IMR-90 (cell line): Measurements from ENCODE around the gene ARL6. TPM values are rescaled to one million over a fixed set of nuclear protein-coding genes. Genes with fewer than 3 reads are reported as not detected.

ENCODE experiments used
- ATAC-seq: fragments of 200-7000 bp; cut with Tn5 transposase; 2 replicates; pipeline ENCODE4 v1.9.1; 2020; ENCODE audit warnings: low read depth, mild to moderate bottlenecking, moderate library complexity
- BruUV-seq: library from RNA; stranded (reverse); fragments of 400-500 nt; replicated peaks from 2 replicates; lab custom pipeline; 2021; lab: Mats Ljungman, UMichigan
- CTCF ChIA-PET: fragments of 300-600 bp; formaldehyde crosslinking; extraction: SDS; loops from one replicate; lab custom pipeline; 2021; ENCODE audit warnings: antibody characterized with exemption; lab: Yijun Ruan, JAX
- POLR2A ChIA-PET: fragments of 300-600 bp; sonication (Branson Sonifier 250); formaldehyde crosslinking; loops from one replicate; lab custom pipeline; 2022; ENCODE audit warnings: antibody characterized with exemption; ENCODE audit not compliant: unreplicated experiment; lab: Charles Lee
- DNase-seq: peaks from one replicate; pipeline ENCODE4 v3.0.0; 2013
- H2AFZ ChIP-seq: replicated peaks from 2 replicates; pipeline ENCODE3; 2013; ENCODE audit warnings: low read length, mild to moderate bottlenecking; ENCODE audit not compliant: poor library complexity
- H2AK5ac ChIP-seq: 2 replicates; pipeline ENCODE4 v1.6.1; 2013; ENCODE audit warnings: low read depth, low read length, inconsistent platforms
- H2AK9ac ChIP-seq: replicated peaks from 2 replicates; pipeline ENCODE3; 2013; ENCODE audit warnings: mild to moderate bottlenecking, low read depth, low read length, moderate library complexity; ENCODE audit not compliant: poor library complexity
- H2BK120ac ChIP-seq: 2 replicates; pipeline ENCODE4 v1.6.1; 2013; ENCODE audit warnings: low read depth, low read length, inconsistent platforms
- H2BK15ac ChIP-seq: 3 replicates; pipeline ENCODE4 v1.6.1; 2013; ENCODE audit warnings: low read depth, low read length, inconsistent platforms
- H2BK20ac ChIP-seq: 2 replicates; pipeline ENCODE4 v1.6.1; 2013; ENCODE audit warnings: low read depth, mild to moderate bottlenecking, inconsistent platforms, low read length, moderate library complexity
- H2BK5ac ChIP-seq: 2 replicates; pipeline ENCODE4 v1.6.1; 2013; ENCODE audit warnings: mild to moderate bottlenecking, low read depth, low read length, inconsistent platforms; ENCODE audit not compliant: poor library complexity, severe bottlenecking
- H3K14ac ChIP-seq: replicated peaks from 2 replicates; pipeline ENCODE4 v1.6.1; 2013; ENCODE audit warnings: low read depth, low read length, inconsistent platforms
- H3K18ac ChIP-seq: 2 replicates; pipeline ENCODE4 v1.6.1; 2013; ENCODE audit warnings: low read depth, low read length, control low read depth
- H3K23ac ChIP-seq: 2 replicates; pipeline ENCODE4 v1.6.1; 2013; ENCODE audit warnings: low read depth, low read length, inconsistent platforms
- H3K27ac ChIP-seq: 2 replicates; pipeline ENCODE4 v1.5.1; 2013; ENCODE audit warnings: mild to moderate bottlenecking, control low read depth, low read length; ENCODE audit not compliant: insufficient read depth
- H3K27me3 ChIP-seq: 2 replicates; pipeline ENCODE4 v1.6.1; 2013; ENCODE audit warnings: low read length; ENCODE audit not compliant: control insufficient read depth, insufficient read depth
- H3K36me3 ChIP-seq: 2 replicates; pipeline ENCODE4 v1.6.1; 2013; ENCODE audit warnings: low read length, mixed read lengths; ENCODE audit not compliant: control insufficient read depth, insufficient read depth
- H3K4ac ChIP-seq: 2 replicates; pipeline ENCODE4 v1.6.1; 2013; ENCODE audit warnings: low read depth, low read length, inconsistent platforms
- H3K4me1 ChIP-seq: 2 replicates; pipeline ENCODE4 v1.6.1; 2013; ENCODE audit warnings: low read length, mixed read lengths; ENCODE audit not compliant: control insufficient read depth, insufficient read depth
- H3K4me2 ChIP-seq: 2 replicates; pipeline ENCODE4 v1.6.1; 2013; ENCODE audit warnings: low read depth, mild to moderate bottlenecking, control low read depth, low read length, moderate library complexity
- H3K4me3 ChIP-seq: 2 replicates; pipeline ENCODE4 v1.5.1; 2013; ENCODE audit warnings: low read depth, mild to moderate bottlenecking, control low read depth, low read length, moderate library complexity; ENCODE audit not compliant: insufficient read depth
- H3K56ac ChIP-seq: 2 replicates; pipeline ENCODE4 v1.6.1; 2013; ENCODE audit warnings: low read length, inconsistent platforms; ENCODE audit not compliant: insufficient read depth; ENCODE audit errors: extremely low read depth
- H3K79me1 ChIP-seq, 2 experiments: 2 replicates each; pipeline ENCODE4 v1.6.1; 2013; ENCODE audit warnings: low read length in 2 of 2, inconsistent platforms in 1 of 2, low read depth in 1 of 2
- H3K9ac ChIP-seq: 2 replicates; pipeline ENCODE4 v1.6.1; 2013; ENCODE audit warnings: low read depth, low read length, control low read depth
- H3K9me1 ChIP-seq: 2 replicates; pipeline ENCODE4 v1.6.1; 2013; ENCODE audit warnings: low read length, inconsistent platforms; ENCODE audit not compliant: insufficient read depth
- H3K9me3 ChIP-seq: 2 replicates; pipeline ENCODE4 v1.6.1; 2013; ENCODE audit warnings: low read length; ENCODE audit not compliant: control insufficient read depth, insufficient read depth
- H4K20me1 ChIP-seq: 2 replicates; pipeline ENCODE4 v1.6.1; 2013; ENCODE audit warnings: low read length, inconsistent platforms; ENCODE audit not compliant: insufficient read depth
- H4K5ac ChIP-seq: 2 replicates; pipeline ENCODE4 v1.6.1; 2013; ENCODE audit warnings: mild to moderate bottlenecking, low read depth, low read length, control low read depth
- H4K8ac ChIP-seq, 2 experiments: 2 replicates each; pipeline ENCODE4 v1.6.1; 2013; ENCODE audit warnings: low read depth in 2 of 2, low read length in 2 of 2, control low read depth in 1 of 2, inconsistent platforms in 1 of 2
- H4K91ac ChIP-seq: 2 replicates; pipeline ENCODE4 v1.6.1; 2013; ENCODE audit warnings: low read depth, low read length, inconsistent platforms; ENCODE audit not compliant: insufficient read depth
- CTCF ChIP-seq: conservative IDR thresholded peaks from 2 replicates; pipeline ENCODE4 v1.5.1; 2012; ENCODE audit warnings: mild to moderate bottlenecking, low read depth, low read length, improper control_type of control experiment
- MAZ ChIP-seq: IDR thresholded peaks from 2 replicates; pipeline ENCODE4 v1.6.1; 2012; ENCODE audit warnings: low read depth, mild to moderate bottlenecking, low read length, improper control_type of control experiment, moderate library complexity, borderline replicate concordance
- WGBS, 2 experiments: methylation state at CpG; one replicate each; pipeline versions ENCODE4 v1.1.5 to v1.1.7; 2013; ENCODE audit warnings: missing lambda C conversion rate in 2 of 2; ENCODE audit not compliant: insufficient read length in 1 of 2; ENCODE audit errors: extremely low coverage in 2 of 2; 5-methylcytosine and 5-hydroxymethylcytosine counted together
- dilution Hi-C: fragments of 300-500 bp; cut with HindIII; formaldehyde crosslinking; loops from one replicate; pipeline ENCODE4 v1.14.3; 2018; ENCODE audit warnings: low sequenced_read_pairs; ENCODE audit not compliant: unreplicated experiment
- in situ Hi-C: fragments of 300-500 bp; cut with MboI; formaldehyde crosslinking; loops from 3 replicates; pipeline ENCODE4 v1.14.3; 2019; ENCODE audit warnings: low sequenced_read_pairs, inconsistent platforms, mixed read lengths
- intact Hi-C: fragments of 100-400 bp; cut with micrococcal nuclease; formaldehyde crosslinking; loops from 2 replicates; pipeline ENCODE4 v1.10.0; 2022
- polyA plus RNA-seq, 3 experiments: library from polyadenylated mRNA; depleted of rRNA; stranded (reverse); fragments of >200 nt; gene quantifications; 2 replicates each; pipeline ENCODE4 v1.2.3, GENCODE V29; 2012; ENCODE audit warnings: low replicate concordance in 1 of 3
- total RNA-seq: library from RNA; depleted of rRNA; stranded (reverse); fragments of >200 nt; gene quantifications from 2 replicates; pipeline ENCODE4 v1.2.3, GENCODE V29; 2012

ARL6 gene
- total and polyA plus RNA-seq, 2 of the 4 experiments (the other 2 are of a cell fraction): 3.1 to 3.4 TPM

DNA sequence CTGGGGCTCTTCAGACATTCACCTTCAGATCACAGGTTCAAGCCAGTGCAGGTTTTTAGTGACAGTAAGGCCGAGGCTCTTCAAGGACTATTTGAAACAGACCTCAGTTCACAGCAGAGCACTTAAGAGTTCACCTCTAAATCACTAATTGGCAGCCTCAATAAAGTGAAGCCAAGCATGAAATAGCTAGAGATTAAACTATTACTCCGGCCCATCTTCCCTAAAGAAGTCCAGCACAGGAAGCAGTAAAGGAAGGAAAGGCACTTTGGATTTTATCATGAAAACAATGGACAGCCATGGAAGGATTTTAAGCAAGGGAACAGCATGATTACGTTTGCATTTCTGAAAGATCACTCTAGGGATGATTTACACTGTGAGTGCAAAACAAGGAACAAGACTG is 27.6 kb upstream of the ARL6 start:
- no peak overlapping the region for H2AK9ac ChIP-seq
- TF ChIP-seq MAZ (no peak), CTCF (no peak)
- no peaks in the 10 kb centered on the region for H3K27me3 ChIP-seq
- no peaks in the 10 kb centered on the region for H3K9me3 ChIP-seq
- H3K4me3 ChIP-seq: no peak overlapping the region
- H4K8ac ChIP-seq: no peak overlapping the region
- no CpG with 5 or more reads among the region's 3 CpGs for WGBS, 2 experiments
- no peak for ATAC-seq
- H3K9me1 ChIP-seq: no peaks in the 10 kb centered on the region
- H2BK120ac ChIP-seq: no peak overlapping the region
- H3K23ac ChIP-seq: no peak overlapping the region
- H3K56ac ChIP-seq: no peak overlapping the region
- H3K36me3 ChIP-seq: no peaks in the 10 kb centered on the region
- H2BK5ac ChIP-seq: no peak overlapping the region
- H4K91ac ChIP-seq: no peak overlapping the region
- intact Hi-C loops (no loop called here), in situ Hi-C loops (no loop called here), dilution Hi-C loops (no loop called here)
- no peak for DNase-seq
- POLR2A ChIA-PET: no interaction called here
- no peak overlapping the region for H3K4ac ChIP-seq
- H2BK20ac ChIP-seq: no peak overlapping the region
- H3K9ac ChIP-seq: no peak overlapping the region
- H3K18ac ChIP-seq: no peak overlapping the region
- no peaks in the 10 kb centered on the region for H3K79me1 ChIP-seq
- H2AK5ac ChIP-seq: no peak overlapping the region
- H3K14ac ChIP-seq: no peak overlapping the region
- H3K27ac ChIP-seq: no peak overlapping the region
- H4K20me1 ChIP-seq: no peaks in the 10 kb centered on the region
- no peak overlapping the region for H4K5ac ChIP-seq
- CTCF ChIA-PET: no interaction called here
- no peak overlapping the region for H3K4me2 ChIP-seq
- BruUV-seq: no TSS peak
- H2BK15ac ChIP-seq: no peak overlapping the region
- no peak overlapping the region for H2AFZ ChIP-seq
- no peaks in the 10 kb centered on the region for H3K4me1 ChIP-seq
